CD14-positive monocyte (primary cell): ENCODE results near the gene GOSR2. TPM values are rescaled to one million over a fixed set of nuclear protein-coding genes. Genes with fewer than 3 reads are reported as not detected.

ENCODE experiments used
- DNase-seq, 3 donors: peaks; one replicate each; pipeline ENCODE4 v3.0.0-alpha.2; 2011 to 2022
- H2AFZ ChIP-seq: 2 replicates; pipeline ENCODE4 v1.6.0; 2012; ENCODE audit warnings: mild to moderate bottlenecking, low read depth, low read length, inconsistent platforms; ENCODE audit not compliant: insufficient read depth, poor library complexity, severe bottlenecking
- H3K27ac ChIP-seq, 2 donors: 1 replicate in 1 of 2; 2 replicates in 1 of 2; pipeline ENCODE4 v1.5.1; 2012 to 2013; ENCODE audit warnings: low read length in 2 of 2, control low read depth in 1 of 2, inconsistent platforms in 1 of 2, low read depth in 1 of 2, mild to moderate bottlenecking in 1 of 2
- H3K27me3 ChIP-seq, 2 donors: one replicate each; pipeline versions ENCODE4 v1.6.0 to v1.6.1; 2011 to 2013; ENCODE audit warnings: low read length in 2 of 2; ENCODE audit not compliant: control insufficient read depth in 2 of 2, insufficient read depth in 2 of 2
- H3K36me3 ChIP-seq, 2 donors: replicated peaks in 1 of 2; 1 replicate in 1 of 2; 2 replicates in 1 of 2; pipeline versions ENCODE4 v1.5.1 to v1.6.1; 2012 to 2013; ENCODE audit warnings: low read length in 2 of 2, control low read depth in 1 of 2, inconsistent platforms in 1 of 2, mild to moderate bottlenecking in 1 of 2; ENCODE audit not compliant: insufficient read depth in 2 of 2, control insufficient read depth in 1 of 2
- H3K4me1 ChIP-seq, 2 donors: 1 replicate in 1 of 2; 2 replicates in 1 of 2; pipeline versions ENCODE4 v1.5.1 to v1.6.1; 2012 to 2013; ENCODE audit warnings: low read length in 2 of 2, control low read depth in 1 of 2, inconsistent platforms in 1 of 2, mild to moderate bottlenecking in 1 of 2, moderate library complexity in 1 of 2; ENCODE audit not compliant: insufficient read depth in 2 of 2, control insufficient read depth in 1 of 2
- H3K4me2 ChIP-seq: replicated peaks from 2 replicates; pipeline ENCODE3; 2012; ENCODE audit warnings: low read length, moderate library complexity, mild to moderate bottlenecking; ENCODE audit not compliant: poor library complexity, severe bottlenecking; ENCODE audit errors: extremely low read depth
- H3K4me3 ChIP-seq, 3 experiments: fragments of 200-600 bp in 1 of 3; sonication (generic) in 1 of 3; replicated peaks in 1 of 3; 1 replicate in 2 of 3; 2 replicates in 1 of 3; pipeline ENCODE4 v1.5.1; 2011 to 2013; ENCODE audit warnings: low read length in 3 of 3, mild to moderate bottlenecking in 3 of 3, control low read depth in 2 of 3, low read depth in 2 of 3, inconsistent platforms in 1 of 3, moderate library complexity in 1 of 3
- H3K79me2 ChIP-seq: 2 replicates; pipeline ENCODE4 v1.6.0; 2012; ENCODE audit warnings: mild to moderate bottlenecking, control low read depth, inconsistent platforms, low read length, moderate library complexity; ENCODE audit not compliant: insufficient read depth
- H3K9ac ChIP-seq: 2 replicates; pipeline ENCODE4 v1.6.0; 2017; ENCODE audit warnings: low read length, mild to moderate bottlenecking; ENCODE audit not compliant: insufficient read depth, poor library complexity, severe bottlenecking
- H3K9me3 ChIP-seq, 2 donors: replicated peaks in 1 of 2; 1 replicate in 1 of 2; 2 replicates in 1 of 2; pipeline versions ENCODE4 v1.5.1 to v1.6.1; 2012 to 2013; ENCODE audit warnings: low read length in 2 of 2, control low read depth in 1 of 2; ENCODE audit not compliant: control insufficient read depth in 1 of 2, insufficient read depth in 1 of 2
- H4K20me1 ChIP-seq: 2 replicates; pipeline ENCODE4 v1.6.0; 2012; ENCODE audit warnings: mild to moderate bottlenecking, low read length, control low read depth, moderate library complexity; ENCODE audit not compliant: insufficient read depth
- H3K27ac Mint-ChIP-seq, 7 donors: one replicate each; pipeline ENCODE4 v1.8.0; 2020; ENCODE audit warnings: mild to moderate bottlenecking in 7 of 7, mixed read lengths in 7 of 7, moderate library complexity in 6 of 7, inconsistent platforms in 2 of 7
- H3K27me3 Mint-ChIP-seq, 3 donors: one replicate each; pipeline ENCODE4 v1.8.0; 2021 to 2022; ENCODE audit warnings: low read depth in 3 of 3, mild to moderate bottlenecking in 3 of 3, mixed read lengths in 3 of 3, moderate library complexity in 3 of 3, inconsistent platforms in 1 of 3
- H3K36me3 Mint-ChIP-seq, 2 donors: one replicate each; pipeline ENCODE4 v1.8.0; 2020; ENCODE audit warnings: mixed read lengths in 2 of 2, inconsistent platforms in 1 of 2, mild to moderate bottlenecking in 1 of 2
- H3K4me1 Mint-ChIP-seq: one replicate; pipeline ENCODE4 v1.8.0; 2020; ENCODE audit warnings: mild to moderate bottlenecking, mixed read lengths
- H3K4me3 Mint-ChIP-seq, 2 donors: one replicate each; pipeline ENCODE4 v1.8.0; 2020; ENCODE audit warnings: mild to moderate bottlenecking in 2 of 2, mixed read lengths in 2 of 2, moderate library complexity in 1 of 2
- H3K9me3 Mint-ChIP-seq, 7 donors: one replicate each; pipeline ENCODE4 v1.8.0; 2020 to 2022; ENCODE audit warnings: mixed read lengths in 7 of 7, mild to moderate bottlenecking in 6 of 7, moderate library complexity in 6 of 7, inconsistent platforms in 2 of 7
- WGBS: methylation state at CpG from one replicate; pipeline ENCODE4 v1.1.5; 2013; ENCODE audit warnings: missing lambda C conversion rate; ENCODE audit not compliant: insufficient coverage; 5-methylcytosine and 5-hydroxymethylcytosine counted together
- intact Hi-C, 2 donors: fragments of 100-400 bp; cut with micrococcal nuclease; formaldehyde crosslinking; loops; one replicate each; pipeline versions ENCODE4 v1.15.0 to v1.15.1; 2023
- polyA plus RNA-seq, 3 donors: library from polyadenylated mRNA; depleted of rRNA in 1 of 3; unstranded in 2 of 3; stranded (reverse) in 1 of 3; fragments of 300-500 nt in 2 of 3; fragments of >200 nt in 1 of 3; fragmentation: Illumina TruSeq in 2 of 3; gene quantifications; 1 replicate in 2 of 3; 2 replicates in 1 of 3; pipeline ENCODE4 v1.2.3, GENCODE V29; 2012 to 2021
- TF ChIP-seq, protein P1 (sequence below): fragments of 200-600 bp; IDR thresholded peaks from one replicate; pipeline ENCODE4 v1.8.0; 2022; ENCODE audit warnings: antibody characterized with exemption, mild to moderate bottlenecking

Gene GOSR2
- polyA plus RNA-seq, 3 donors = 25.2 to 31.1 (median 27.7) TPM

DNA sequence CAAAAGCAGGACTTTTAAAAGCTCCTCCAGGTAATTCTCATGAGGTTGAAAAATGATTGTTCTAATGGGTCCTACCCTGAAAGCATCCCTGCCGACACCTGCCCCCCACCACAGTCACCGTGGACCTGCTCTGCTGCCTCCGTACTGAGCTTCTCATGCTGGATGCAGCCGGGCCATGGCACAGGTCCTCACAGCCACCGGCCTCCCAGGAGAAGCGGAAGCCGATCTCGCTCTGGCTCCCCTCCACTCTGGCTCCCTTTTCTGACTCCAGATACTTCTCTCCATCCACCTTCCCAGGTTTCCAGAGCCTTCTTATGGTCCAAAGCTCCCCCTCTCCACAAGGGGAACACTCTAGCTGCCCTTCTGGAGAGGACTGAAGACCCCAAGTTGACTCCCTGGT, 45.9 kb downstream of the GOSR2 start:
- H3K9me3 Mint-ChIP-seq = no peaks in the 10 kb centered on the region
- Histone ChIP-seq H3K9ac (no peak overlapping the region), H4K20me1 (no peaks in the 10 kb centered on the region)

DNA sequence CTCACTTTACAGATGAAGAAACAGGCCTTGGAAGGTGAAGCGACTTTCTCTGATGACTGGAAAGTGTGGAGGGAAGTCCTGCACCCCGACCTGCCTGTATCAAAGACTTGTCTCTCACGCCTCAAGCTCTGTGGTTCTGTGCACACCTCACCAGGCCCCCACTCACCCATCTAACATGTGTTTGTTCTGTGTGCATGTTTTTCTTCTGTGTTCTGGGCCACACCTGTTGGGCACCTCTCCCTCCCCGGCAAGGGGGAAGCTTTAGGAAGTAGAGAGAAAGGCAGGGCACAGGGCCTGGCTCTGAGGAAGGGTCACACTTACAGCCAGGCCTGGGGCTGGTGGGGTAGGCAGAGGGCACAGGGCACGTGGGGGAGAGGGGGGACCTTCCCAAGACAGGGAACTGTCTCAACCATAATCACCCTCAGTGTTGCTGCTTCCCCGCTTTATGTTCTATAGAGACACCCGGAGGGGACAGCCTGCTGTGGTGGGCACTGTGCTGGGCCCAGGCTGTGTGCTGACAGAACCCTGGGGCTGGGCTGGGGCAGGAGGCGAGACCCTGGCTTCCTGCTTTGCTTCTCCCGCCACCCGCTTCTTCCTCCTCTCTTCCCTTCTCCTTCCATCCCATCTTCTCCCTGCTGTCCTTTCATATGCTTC, 48.8 kb downstream of the GOSR2 start:
- WGBS = 94% methylated on average over 3 of the region's 10 CpGs
- H3K27ac ChIP-seq = no peak overlapping the region
- H2AFZ ChIP-seq = no peak overlapping the region
- no peak overlapping the region for H3K9ac ChIP-seq
- H3K27me3 ChIP-seq = peaks cover 0 to 6% of the 10 kb centered on the region in 2 donors
- H3K27ac Mint-ChIP-seq = peak overlapping the region in 1 of 7 donors; percentile 9
- no peak overlapping the region for H3K4me3 Mint-ChIP-seq
- no peaks in the 10 kb centered on the region for H3K36me3 ChIP-seq
- peaks cover 0 to 2% (median 0%) of the 10 kb centered on the region in 7 donors for H3K9me3 Mint-ChIP-seq
- no peaks in the 10 kb centered on the region for H4K20me1 ChIP-seq
- no peak overlapping the region for H3K4me2 ChIP-seq
- intact Hi-C loops = no loop called here
- no peaks in the 10 kb centered on the region for H3K9me3 ChIP-seq
- no peaks in the 10 kb centered on the region for H3K4me1 Mint-ChIP-seq
- H3K36me3 Mint-ChIP-seq = no peaks in the 10 kb centered on the region
- no peaks in the 10 kb centered on the region for H3K4me1 ChIP-seq
- TF ChIP-seq, protein P1, sequence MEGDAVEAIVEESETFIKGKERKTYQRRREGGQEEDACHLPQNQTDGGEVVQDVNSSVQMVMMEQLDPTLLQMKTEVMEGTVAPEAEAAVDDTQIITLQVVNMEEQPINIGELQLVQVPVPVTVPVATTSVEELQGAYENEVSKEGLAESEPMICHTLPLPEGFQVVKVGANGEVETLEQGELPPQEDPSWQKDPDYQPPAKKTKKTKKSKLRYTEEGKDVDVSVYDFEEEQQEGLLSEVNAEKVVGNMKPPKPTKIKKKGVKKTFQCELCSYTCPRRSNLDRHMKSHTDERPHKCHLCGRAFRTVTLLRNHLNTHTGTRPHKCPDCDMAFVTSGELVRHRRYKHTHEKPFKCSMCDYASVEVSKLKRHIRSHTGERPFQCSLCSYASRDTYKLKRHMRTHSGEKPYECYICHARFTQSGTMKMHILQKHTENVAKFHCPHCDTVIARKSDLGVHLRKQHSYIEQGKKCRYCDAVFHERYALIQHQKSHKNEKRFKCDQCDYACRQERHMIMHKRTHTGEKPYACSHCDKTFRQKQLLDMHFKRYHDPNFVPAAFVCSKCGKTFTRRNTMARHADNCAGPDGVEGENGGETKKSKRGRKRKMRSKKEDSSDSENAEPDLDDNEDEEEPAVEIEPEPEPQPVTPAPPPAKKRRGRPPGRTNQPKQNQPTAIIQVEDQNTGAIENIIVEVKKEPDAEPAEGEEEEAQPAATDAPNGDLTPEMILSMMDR = no peak
- no peaks in the 10 kb centered on the region for H3K79me2 ChIP-seq
- no peak for DNase-seq
- no peak overlapping the region for H3K4me3 ChIP-seq
- peaks cover 10 to 28% (median 16%) of the 10 kb centered on the region in 3 donors for H3K27me3 Mint-ChIP-seq

More for the DNA sequence above, 45.9 kb downstream of the GOSR2 start:
- Histone ChIP-seq H3K4me1 (no peaks in the 10 kb centered on the region), H3K36me3 (no peaks in the 10 kb centered on the region), H3K4me3 (no peak overlapping the region), H3K27ac (no peak overlapping the region), H3K79me2 (no peaks in the 10 kb centered on the region), H3K4me2 (no peak overlapping the region), H3K27me3 (no peaks in the 10 kb centered on the region), H2AFZ (no peak overlapping the region), H3K9me3 (no peaks in the 10 kb centered on the region)
- H3K4me3 Mint-ChIP-seq = no peak overlapping the region
- no peaks in the 10 kb centered on the region for H3K36me3 Mint-ChIP-seq
- H3K27ac Mint-ChIP-seq = no peak overlapping the region
- intact Hi-C loops = no loop called here
- H3K27me3 Mint-ChIP-seq = peaks cover 3 to 13% (median 6%) of the 10 kb centered on the region in 3 donors
- TF ChIP-seq, protein P1 = no peak
- WGBS = 100% methylated on average over 3 of the region's 8 CpGs
- H3K4me1 Mint-ChIP-seq = no peaks in the 10 kb centered on the region
- no peak for DNase-seq
